ENCODE results near the gene DMGDH.

DMGDH gene

DNA sequence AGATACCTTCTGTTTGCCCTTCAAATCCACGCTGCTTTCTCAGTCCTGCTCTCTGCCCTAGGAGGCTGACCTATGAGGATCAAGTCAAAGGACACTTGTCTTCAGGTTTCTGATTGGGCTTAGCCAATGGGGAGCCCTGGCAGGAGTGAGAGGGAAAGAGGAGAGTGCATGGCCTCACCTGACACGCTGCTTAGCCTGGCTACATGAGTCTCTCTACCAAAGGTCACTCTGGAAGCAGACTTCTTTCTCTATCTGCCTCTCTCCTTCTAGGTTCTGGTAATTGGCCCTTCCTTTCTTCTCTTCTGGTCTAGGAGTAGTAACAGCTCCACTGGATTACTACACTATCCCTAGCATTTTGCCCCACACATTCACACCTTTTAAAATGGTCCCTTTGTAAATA lies 97.5 kb downstream of the DMGDH start:
- DNase-seq = no peak

DNA sequence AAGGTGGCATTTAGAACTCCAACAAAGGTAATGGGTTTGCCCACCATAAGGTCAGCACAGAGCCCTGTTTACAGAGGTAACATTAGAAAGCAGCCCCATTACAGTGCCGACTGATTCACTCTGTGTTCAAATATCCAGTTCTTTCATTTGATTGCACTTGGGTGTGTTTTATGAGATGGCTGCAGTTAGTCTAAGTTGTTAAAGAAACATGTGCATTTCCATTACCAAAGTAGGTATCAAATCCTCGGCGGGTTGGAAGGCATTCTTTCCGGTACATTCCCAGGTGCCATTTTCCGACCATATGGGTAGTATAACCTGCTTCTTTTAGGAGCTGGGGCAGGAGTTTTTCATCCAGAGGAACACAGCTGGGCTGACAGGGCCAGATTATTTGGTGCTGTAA lies 100.7 kb downstream of the DMGDH start:
- no peak for DNase-seq

DNA sequence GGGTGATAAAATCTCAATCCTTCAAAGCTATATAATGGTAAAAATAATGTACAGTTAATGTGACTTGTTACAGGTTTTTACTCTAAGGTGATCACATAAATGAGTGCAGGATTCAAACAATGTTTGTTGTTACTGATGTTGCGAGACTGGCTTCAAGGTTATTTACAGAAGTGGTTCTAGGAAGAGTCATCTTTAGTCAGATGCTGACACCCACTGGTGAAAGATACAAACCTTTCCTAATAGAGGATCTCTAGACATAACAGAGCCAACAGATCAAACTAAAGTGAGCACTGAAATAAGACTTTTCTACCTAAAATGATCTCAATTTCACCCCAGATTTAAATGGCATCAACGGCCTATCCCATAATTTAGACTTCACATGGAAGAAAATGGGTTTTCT lies 104.6 kb downstream of the DMGDH start:
- DNase-seq = peak; percentile 63

DNA sequence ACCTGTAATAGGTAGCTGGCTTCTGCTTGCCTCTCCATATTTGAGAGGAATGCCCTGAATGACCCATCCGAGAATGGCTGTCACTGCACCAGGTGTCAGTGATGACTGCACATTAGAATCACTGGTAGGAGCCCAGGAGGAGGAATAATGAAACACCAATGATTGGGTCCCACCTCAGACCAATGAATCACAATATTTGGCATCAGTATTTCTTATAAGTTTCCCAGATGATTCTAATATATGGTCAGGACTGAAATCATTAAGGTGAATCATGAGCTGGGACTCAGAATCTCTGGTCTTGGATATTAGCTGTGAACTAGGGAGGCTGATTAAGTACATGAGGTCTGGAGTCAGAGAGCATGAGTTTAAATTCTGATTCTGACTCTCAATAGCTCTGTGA lies 107.7 kb downstream of the DMGDH start:
- peak; percentile 37 for DNase-seq

DNA sequence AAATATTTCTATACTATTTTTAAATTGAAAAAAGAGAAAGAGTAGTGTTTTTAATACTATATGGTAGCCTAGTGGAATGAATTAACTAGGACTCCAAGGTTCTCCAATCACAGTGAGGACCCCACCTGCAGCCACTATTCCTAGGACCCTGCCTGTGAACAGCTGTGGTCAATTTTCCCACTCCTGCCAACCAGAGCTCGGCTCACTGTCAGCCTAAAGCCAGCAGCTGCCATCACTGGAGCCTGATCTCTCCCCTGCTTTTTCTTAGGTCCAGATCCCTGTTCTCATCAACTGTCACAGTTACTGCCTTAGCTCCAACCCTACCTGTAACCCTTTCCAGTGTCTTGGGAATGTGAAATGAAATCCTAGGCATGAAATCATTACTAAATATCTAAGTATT lies 109.7 kb downstream of the DMGDH start:
- no peak for DNase-seq

DNA sequence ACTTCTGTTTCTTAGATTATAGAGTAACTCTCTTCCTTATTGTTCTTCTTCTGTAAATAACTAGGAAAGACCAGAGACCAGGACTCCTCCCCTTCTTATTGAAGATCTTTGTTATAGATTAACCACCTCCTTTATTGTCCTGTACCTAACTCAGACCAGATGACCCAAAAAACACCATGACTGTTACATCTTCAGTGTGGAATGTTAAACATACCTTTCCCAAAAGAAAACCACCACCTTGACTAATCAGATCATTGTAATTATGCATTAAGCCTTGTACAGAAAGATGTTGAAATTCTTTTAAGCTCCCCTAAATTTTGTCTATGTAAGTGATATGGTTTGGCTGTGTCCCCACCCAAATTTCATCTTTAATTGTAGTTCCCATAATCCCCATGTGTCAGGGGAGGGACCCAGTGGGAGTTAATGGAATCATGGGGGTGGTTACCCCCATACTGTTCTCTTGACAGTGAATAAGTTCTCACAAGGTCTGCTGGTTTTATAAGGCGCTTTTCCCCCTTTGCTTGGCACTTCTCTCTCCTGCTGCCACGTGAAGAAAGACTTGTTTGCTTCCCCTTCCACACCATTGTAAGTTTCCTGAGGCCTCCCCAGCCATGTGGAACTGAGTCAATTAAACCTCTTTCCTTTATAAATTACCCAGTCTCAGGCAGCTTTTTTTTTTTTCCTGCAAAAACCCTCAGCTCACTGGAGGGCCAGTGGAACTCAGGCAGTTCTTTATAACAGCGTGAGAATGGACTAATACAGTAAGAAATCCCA lies 110.6 kb downstream of the DMGDH start:
- no peak for DNase-seq

DNA sequence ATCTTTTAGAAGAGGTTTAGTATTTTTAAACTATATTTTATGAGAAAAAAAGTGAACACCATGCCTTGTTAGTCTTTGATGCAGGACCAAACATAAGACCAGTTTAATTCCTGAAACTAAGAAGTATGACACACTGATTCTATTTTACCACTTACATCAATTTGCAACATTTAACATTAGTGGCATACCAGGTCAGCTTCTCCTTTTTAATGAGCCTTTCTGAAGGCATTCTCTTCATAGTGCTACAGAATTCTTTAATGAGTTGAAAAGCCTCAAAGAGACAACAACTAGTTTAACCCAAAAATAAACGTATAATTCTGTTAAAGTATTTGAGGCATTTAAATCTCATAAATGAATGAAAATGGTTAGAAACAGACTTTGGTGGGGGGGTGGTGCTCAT lies 112.6 kb downstream of the DMGDH start:
- no peak for DNase-seq

DNA sequence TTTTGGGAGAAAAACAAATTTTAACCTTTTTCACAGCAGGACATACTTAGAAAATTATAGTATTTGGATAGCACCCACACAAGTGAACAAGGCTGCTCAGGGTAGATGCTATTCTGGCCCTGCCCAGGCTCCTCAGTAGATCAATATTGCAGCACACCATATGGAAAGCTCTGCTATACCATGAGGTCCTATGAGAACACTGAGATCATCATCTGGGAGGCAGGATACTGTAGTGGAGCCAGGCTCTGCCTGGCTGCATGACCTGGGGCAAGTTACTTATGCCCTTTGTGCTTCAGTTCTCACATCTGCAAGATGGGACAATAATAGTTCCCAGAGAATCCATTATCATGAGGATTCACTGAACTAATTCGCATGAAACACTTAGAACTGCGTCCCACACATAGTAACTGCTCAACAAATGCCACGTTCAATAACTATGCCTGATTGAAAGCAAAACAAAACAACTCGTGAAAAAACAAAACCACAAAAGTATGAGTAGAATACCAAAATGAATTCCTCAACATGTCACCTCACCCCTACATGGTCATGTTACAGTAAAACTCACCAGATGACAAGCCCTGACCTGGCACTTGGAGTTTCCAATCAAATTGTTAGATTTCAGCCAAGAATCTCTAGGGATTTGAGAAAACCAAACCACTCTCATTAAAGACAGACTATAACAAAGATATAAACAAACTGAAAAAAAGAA lies 116.2 kb downstream of the DMGDH start:
- peak; percentile 67 for DNase-seq

Measured in fibroblast of skin of right biceps (primary cell).